ENCODE measurements around the gene SLC9A1. TPM values are rescaled to one million over a fixed set of nuclear protein-coding genes. Genes with fewer than 3 reads are reported as not detected.

The SLC9A1 gene
- total RNA-seq, 4 donors from 2014 or later, result 10.9 to 19.4 (median 13.2) TPM

GRCh38 chr1:27166351-27166802 lies 11.5 kb upstream of the SLC9A1 start:
- no peak overlapping the region for H3K4me3 ChIP-seq (ENCODE audit: low read depth, poor library complexity, severe bottlenecking)
- intact Hi-C loops (cut with DNase I; ENCODE audit: low total_unique reads), result no loop called here
- TF ChIP-seq, protein P1, sequence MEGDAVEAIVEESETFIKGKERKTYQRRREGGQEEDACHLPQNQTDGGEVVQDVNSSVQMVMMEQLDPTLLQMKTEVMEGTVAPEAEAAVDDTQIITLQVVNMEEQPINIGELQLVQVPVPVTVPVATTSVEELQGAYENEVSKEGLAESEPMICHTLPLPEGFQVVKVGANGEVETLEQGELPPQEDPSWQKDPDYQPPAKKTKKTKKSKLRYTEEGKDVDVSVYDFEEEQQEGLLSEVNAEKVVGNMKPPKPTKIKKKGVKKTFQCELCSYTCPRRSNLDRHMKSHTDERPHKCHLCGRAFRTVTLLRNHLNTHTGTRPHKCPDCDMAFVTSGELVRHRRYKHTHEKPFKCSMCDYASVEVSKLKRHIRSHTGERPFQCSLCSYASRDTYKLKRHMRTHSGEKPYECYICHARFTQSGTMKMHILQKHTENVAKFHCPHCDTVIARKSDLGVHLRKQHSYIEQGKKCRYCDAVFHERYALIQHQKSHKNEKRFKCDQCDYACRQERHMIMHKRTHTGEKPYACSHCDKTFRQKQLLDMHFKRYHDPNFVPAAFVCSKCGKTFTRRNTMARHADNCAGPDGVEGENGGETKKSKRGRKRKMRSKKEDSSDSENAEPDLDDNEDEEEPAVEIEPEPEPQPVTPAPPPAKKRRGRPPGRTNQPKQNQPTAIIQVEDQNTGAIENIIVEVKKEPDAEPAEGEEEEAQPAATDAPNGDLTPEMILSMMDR (IDR thresholded peaks at IDR 0.05), result no peak
- no peak for TF ChIP-seq POLR2A (IDR thresholded peaks at IDR 0.05)
- DNase-seq (ENCODE audit: low spot score in 2 of 2), result no peak
- 57 to 58% methylated on average over 1 of the region's 1 CpG for WGBS, 2 donors

DNA sequence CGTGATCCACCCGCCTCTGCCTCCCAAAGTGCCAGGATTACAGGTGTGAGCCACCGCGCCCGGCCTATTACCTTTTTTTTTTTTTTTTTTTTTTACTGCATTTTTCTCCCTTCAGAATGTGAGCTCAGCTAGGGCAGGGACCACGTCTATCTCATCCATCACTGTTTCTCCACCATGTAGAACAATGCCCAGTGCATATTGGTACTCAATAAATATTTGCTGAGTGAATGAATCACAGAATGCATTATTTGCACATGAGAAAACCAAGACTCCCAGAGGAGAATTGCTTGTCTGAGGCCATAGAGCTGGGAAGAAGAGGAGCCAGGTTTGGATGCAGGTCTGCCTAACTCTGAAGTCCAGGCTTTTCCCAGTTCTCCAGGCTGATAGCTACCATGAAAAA lies 8.2 kb upstream of the SLC9A1 start:
- H3K4me3 ChIP-seq (ENCODE audit: low read depth, poor library complexity, severe bottlenecking), result no peak overlapping the region
- intact Hi-C loops (cut with DNase I; ENCODE audit: low total_unique reads), result no loop called here
- no peak for DNase-seq (ENCODE audit: low spot score in 2 of 2)
- WGBS, 2 donors, result 97% methylated on average over 6 of the region's 6 CpGs
- TF ChIP-seq POLR2A (IDR thresholded peaks at IDR 0.05), result no peak
- TF ChIP-seq, protein P1 (IDR thresholded peaks at IDR 0.05), result no peak

- 91 to 94% methylated on average over 4 of the region's 4 CpGs for WGBS, 2 donors
These were observed 7.2 kb upstream of the SLC9A1 start for GRCh38 chr1:27162090-27162489.

DNA sequence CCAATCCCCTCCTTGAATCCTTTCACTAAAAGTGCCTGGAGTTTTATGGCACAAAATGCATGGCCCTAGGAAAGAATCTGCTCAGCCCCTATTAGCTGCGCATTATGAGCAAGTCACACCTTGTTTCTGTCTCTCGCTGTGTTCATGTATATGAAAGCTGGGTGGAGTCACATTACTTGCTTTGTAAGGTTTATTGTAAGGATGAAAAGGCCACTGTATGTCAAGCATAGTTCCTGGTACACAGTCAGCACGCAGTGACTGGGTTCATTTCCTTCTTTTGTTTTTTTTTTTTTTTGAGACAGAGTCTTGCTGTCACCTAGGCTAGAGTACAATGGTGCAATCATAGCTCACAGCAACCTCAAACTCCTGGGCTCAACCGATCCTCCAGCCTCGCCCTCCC lies 6.7 kb upstream of the SLC9A1 start:
- WGBS, 2 donors, result 51 to 54% methylated on average over 5 of the region's 5 CpGs
- intact Hi-C loops (cut with DNase I; ENCODE audit: low total_unique reads), result no loop called here

More at GRCh38 chr1:27162090-27162489, 7.2 kb upstream of the SLC9A1 start:
- intact Hi-C loops (cut with DNase I; ENCODE audit: low total_unique reads), result no loop called here
- no peak overlapping the region for H3K4me3 ChIP-seq (ENCODE audit: low read depth, poor library complexity, severe bottlenecking)
- TF ChIP-seq POLR2A (IDR thresholded peaks at IDR 0.05), result no peak
- TF ChIP-seq, protein P1 (IDR thresholded peaks at IDR 0.05), result no peak
- DNase-seq (ENCODE audit: low spot score in 2 of 2), result no peak

GRCh38 chr1:27157194-27157593 lies 2.3 kb upstream of the SLC9A1 start:
- intact Hi-C loops (cut with DNase I; ENCODE audit: low total_unique reads), result no loop called here
- no peak overlapping the region for H3K4me3 ChIP-seq (ENCODE audit: low read depth, poor library complexity, severe bottlenecking)
- 94 to 95% methylated on average over 3 of the region's 3 CpGs for WGBS, 2 donors
- TF ChIP-seq POLR2A (IDR thresholded peaks at IDR 0.05), result no peak
- TF ChIP-seq, protein P1 (IDR thresholded peaks at IDR 0.05), result no peak
- DNase-seq (ENCODE audit: low spot score in 2 of 2), result no peak

More for the DNA sequence above, 6.7 kb upstream of the SLC9A1 start:
- no peak overlapping the region for H3K4me3 ChIP-seq (ENCODE audit: low read depth, poor library complexity, severe bottlenecking)
- no peak for TF ChIP-seq POLR2A (IDR thresholded peaks at IDR 0.05)
- TF ChIP-seq, protein P1 (IDR thresholded peaks at IDR 0.05), result no peak
- no peak for DNase-seq (ENCODE audit: low spot score in 2 of 2)

DNA sequence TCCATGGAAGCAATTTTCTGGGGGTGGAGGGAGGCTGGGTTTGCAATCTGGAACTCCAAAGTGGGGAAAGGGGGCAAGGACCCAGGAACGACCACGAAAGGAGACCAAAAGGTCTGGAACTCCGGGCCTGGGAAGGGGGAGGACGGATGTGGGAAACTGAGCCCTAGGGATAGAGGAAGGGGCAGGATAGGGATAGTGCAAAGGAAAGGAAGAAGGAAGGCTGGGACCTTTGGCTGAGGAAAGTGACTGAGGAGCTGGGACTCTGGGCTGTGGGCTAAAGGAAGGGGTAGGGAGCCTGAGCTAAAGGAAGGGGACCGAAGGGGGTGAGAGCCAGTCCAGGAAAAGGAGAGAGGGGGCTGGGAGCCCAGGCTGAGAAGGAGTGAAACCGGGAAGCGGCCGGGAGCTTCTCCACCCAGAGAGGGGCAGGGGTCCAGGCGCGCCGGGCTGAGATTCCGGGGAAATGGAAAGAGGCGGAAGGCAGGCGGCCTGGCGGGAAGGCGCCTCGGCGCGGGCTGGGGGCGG lies 395 bp downstream of the SLC9A1 start:
- no peak for TF ChIP-seq POLR2A (IDR thresholded peaks at IDR 0.05)
- TF ChIP-seq, protein P1 (IDR thresholded peaks at IDR 0.05), result no peak
- no peak for DNase-seq (ENCODE audit: low spot score in 2 of 2)
- WGBS, 2 donors, result 2% methylated on average over 16 to 20 of the region's 20 CpGs
- H3K4me3 ChIP-seq (ENCODE audit: low read depth, poor library complexity, severe bottlenecking), result peak overlapping the region; percentile 58
- intact Hi-C loops (cut with DNase I; ENCODE audit: low total_unique reads), result loop anchor here (5.0 kb wide), 1 partner anchor 37 kb away; no protein-coding TSS in a partner anchor

Measured in lower leg skin (tissue), 4 donors.